Naive thymus-derived CD4-positive, alpha-beta T cell (primary cell): ENCODE measurements around the gene COG7. TPM values are rescaled to one million over a fixed set of nuclear protein-coding genes. Genes with fewer than 3 reads are reported as not detected.
"Not testable (repeated sequence)": the region's sequence is repeated elsewhere in the genome, so short reads cannot be mapped to it uniquely, and the experiment has no call there.

Experiments used
- ATAC-seq: fragments of 150-1000 bp; cut with Tn5 transposase; 2 replicates; pipeline ENCODE4 v1.10.0; 2021; ENCODE audit warnings: mild to moderate bottlenecking, moderate library complexity
- CTCF ChIA-PET: fragments of 350-600 bp; sonication (Branson Sonifier 250); formaldehyde crosslinking; loops from one replicate; lab custom pipeline; 2021; ENCODE audit warnings: antibody characterized with exemption; lab: Charles Lee
- POLR2A ChIA-PET: fragments of 350-600 bp; sonication (Branson Sonifier 250); formaldehyde crosslinking; loops from one replicate; lab custom pipeline; 2021; ENCODE audit warnings: antibody characterized with exemption, inconsistent platforms; lab: Charles Lee
- DNase-seq, 9 donors: peaks; one replicate each; pipeline versions ENCODE4 v3.0.0 to v3.0.0-alpha.2; 2020 to 2022; ENCODE audit warnings: mixed read lengths in 1 of 9
- H3K27ac ChIP-seq: one replicate; pipeline ENCODE4 v1.7.0; 2013; ENCODE audit warnings: mild to moderate bottlenecking, low read depth, low read length, moderate library complexity
- H3K27me3 ChIP-seq, 2 donors: one replicate each; pipeline ENCODE4 v1.7.0; 2013; ENCODE audit warnings: low read length in 2 of 2, mild to moderate bottlenecking in 2 of 2, moderate library complexity in 2 of 2; ENCODE audit not compliant: control insufficient read depth in 2 of 2, insufficient read depth in 2 of 2
- H3K36me3 ChIP-seq, 3 experiments: 1 replicate in 2 of 3; 2 replicates in 1 of 3; pipeline ENCODE4 v1.7.0; 2013; ENCODE audit warnings: low read length in 3 of 3, mild to moderate bottlenecking in 3 of 3, moderate library complexity in 1 of 3; ENCODE audit not compliant: insufficient read depth in 3 of 3, control insufficient read depth in 2 of 3
- H3K4me1 ChIP-seq, 2 donors: one replicate each; pipeline ENCODE4 v1.7.0; 2013; ENCODE audit warnings: low read length in 2 of 2, mild to moderate bottlenecking in 2 of 2, moderate library complexity in 1 of 2; ENCODE audit not compliant: control insufficient read depth in 2 of 2, insufficient read depth in 2 of 2
- H3K4me3 ChIP-seq: 2 replicates; pipeline ENCODE4 v1.7.0; 2013; ENCODE audit warnings: mild to moderate bottlenecking, low read length
- H3K9me3 ChIP-seq, 3 experiments: 1 replicate in 2 of 3; 2 replicates in 1 of 3; pipeline ENCODE4 v1.7.0; 2013; ENCODE audit warnings: low read length in 3 of 3; ENCODE audit not compliant: control insufficient read depth in 2 of 3
- H3K27ac Mint-ChIP-seq, 9 donors: one replicate each; pipeline ENCODE4 v1.8.0; 2020 to 2022; ENCODE audit warnings: mixed read lengths in 9 of 9, mild to moderate bottlenecking in 8 of 9, moderate library complexity in 5 of 9, inconsistent platforms in 2 of 9
- H3K27me3 Mint-ChIP-seq, 5 donors: one replicate each; pipeline ENCODE4 v1.8.0; 2021 to 2022; ENCODE audit warnings: mixed read lengths in 5 of 5, mild to moderate bottlenecking in 1 of 5
- H3K36me3 Mint-ChIP-seq, 5 donors: one replicate each; pipeline ENCODE4 v1.8.0; 2020 to 2022; ENCODE audit warnings: mixed read lengths in 5 of 5, mild to moderate bottlenecking in 3 of 5, inconsistent platforms in 1 of 5
- H3K4me1 Mint-ChIP-seq, 7 donors: one replicate each; pipeline ENCODE4 v1.8.0; 2020 to 2022; ENCODE audit warnings: mixed read lengths in 7 of 7, mild to moderate bottlenecking in 3 of 7, inconsistent platforms in 1 of 7
- H3K4me3 Mint-ChIP-seq, 10 donors: one replicate each; pipeline ENCODE4 v1.8.0; 2020 to 2022; ENCODE audit warnings: mild to moderate bottlenecking in 10 of 10, mixed read lengths in 10 of 10, moderate library complexity in 6 of 10, inconsistent platforms in 2 of 10
- H3K9me3 Mint-ChIP-seq, 11 donors: one replicate each; pipeline ENCODE4 v1.8.0; 2020 to 2022; ENCODE audit warnings: mixed read lengths in 11 of 11, mild to moderate bottlenecking in 4 of 11, inconsistent platforms in 1 of 11, moderate library complexity in 1 of 11
- intact Hi-C, 2 donors: fragments of 100-400 bp; cut with micrococcal nuclease; formaldehyde crosslinking; loops; one replicate each; pipeline ENCODE4 v1.15.1; 2023
- polyA plus RNA-seq, 2 donors: library from polyadenylated mRNA; unstranded; fragments of 300-500 nt; fragmentation: Illumina TruSeq; gene quantifications; one replicate each; pipeline ENCODE4 v1.2.3, GENCODE V29; 2021
- total RNA-seq, 6 experiments: library from RNA in 5 of 6; stranded (reverse) in 5 of 6; gene quantifications; 1 replicate in 5 of 6; 2 replicates in 1 of 6; pipeline ENCODE4 v1.2.3 and lab custom pipeline; 2021 to 2026

Gene COG7
- total and polyA plus RNA-seq, 7 experiments from 2014 or later = 9.6 to 28.4 (median 18.9) TPM

DNA sequence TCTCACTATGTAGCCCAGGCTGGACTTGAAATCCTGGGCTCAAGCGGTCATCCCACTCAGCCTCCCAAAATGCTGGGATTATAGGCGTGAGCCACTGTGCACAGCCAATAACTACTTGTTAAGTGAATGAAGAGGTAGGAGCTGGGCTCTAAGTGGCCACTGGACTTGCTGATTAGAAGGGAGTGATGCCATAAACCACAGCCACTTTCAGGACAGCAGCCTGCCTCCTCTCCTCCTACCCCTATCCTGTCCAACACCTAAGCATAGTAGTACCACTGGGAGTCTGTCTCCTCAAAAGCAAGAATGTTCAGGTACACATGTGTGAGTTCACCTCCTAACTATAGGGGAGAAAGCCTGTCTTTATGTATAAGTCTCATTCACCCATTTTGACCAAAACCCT lies 12.2 kb upstream of the COG7 start:
- H3K27ac ChIP-seq = no peak overlapping the region
- peak overlapping the region in 1 of 9 donors; percentile 22 for H3K27ac Mint-ChIP-seq
- no peaks in the 10 kb centered on the region for H3K4me1 Mint-ChIP-seq
- no peaks in the 10 kb centered on the region for H3K27me3 Mint-ChIP-seq
- H3K36me3 Mint-ChIP-seq = peaks cover 8 to 35% (median 12%) of the 10 kb centered on the region in 5 donors
- H3K4me3 ChIP-seq = no peak overlapping the region
- intact Hi-C loops = no loop called here
- ATAC-seq (no peak), DNase-seq (no peak)
- H3K27me3 ChIP-seq = no peaks in the 10 kb centered on the region
- H3K9me3 Mint-ChIP-seq = no peaks in the 10 kb centered on the region
- POLR2A ChIA-PET = no interaction called here
- no peak overlapping the region for H3K4me3 Mint-ChIP-seq
- peaks cover 8 to 44% (median 21%) of the 10 kb centered on the region in 3 experiments for H3K36me3 ChIP-seq
- CTCF ChIA-PET = no interaction called here
- no peaks in the 10 kb centered on the region for H3K9me3 ChIP-seq
- H3K4me1 ChIP-seq = no peaks in the 10 kb centered on the region

DNA sequence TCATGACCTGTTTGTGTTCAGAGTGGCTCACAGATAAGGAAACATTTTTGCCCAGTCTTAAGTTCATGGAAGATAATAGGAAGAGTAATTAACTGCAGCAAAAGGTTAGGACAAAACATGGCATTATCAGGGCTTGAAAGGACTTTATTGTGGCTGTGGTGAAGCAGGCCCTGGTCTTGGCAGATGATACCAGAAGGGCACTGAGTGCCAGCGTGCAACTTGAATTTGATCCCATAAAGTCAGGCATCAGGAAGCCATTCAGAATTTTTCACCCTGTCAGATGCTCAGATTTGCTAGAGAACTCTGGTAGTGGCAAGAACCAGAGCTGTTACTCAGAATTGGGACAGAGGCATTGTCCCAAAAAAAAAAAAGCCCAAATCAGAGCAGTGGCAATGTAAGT lies 11.2 kb upstream of the COG7 start:
- Mint-ChIP-seq H3K4me3 (no peak overlapping the region), H3K4me1 (no peaks in the 10 kb centered on the region), H3K36me3 (peaks cover 6 to 25% (median 9%) of the 10 kb centered on the region in 5 donors), H3K9me3 (no peaks in the 10 kb centered on the region), H3K27ac (peak overlapping the region in 3 of 9 donors; percentile 7 to 33 (median 10)), H3K27me3 (no peaks in the 10 kb centered on the region)
- intact Hi-C loops = no loop called here
- Histone ChIP-seq H3K9me3 (no peaks in the 10 kb centered on the region), H3K4me3 (no peak overlapping the region), H3K36me3 (peaks cover 8 to 34% (median 14%) of the 10 kb centered on the region in 3 experiments), H3K27me3 (no peaks in the 10 kb centered on the region), H3K27ac (no peak overlapping the region), H3K4me1 (no peaks in the 10 kb centered on the region)
- ChIA-PET CTCF (no interaction called here), POLR2A (no interaction called here)
- ATAC-seq (no peak), DNase-seq (no peak)

- DNase-seq, H3K4me3 ChIP-seq, ATAC-seq, H3K9me3 Mint-ChIP-seq, H3K27ac ChIP-seq, H3K4me3 Mint-ChIP-seq, H3K4me1 Mint-ChIP-seq, H3K9me3 ChIP-seq, H3K27me3 ChIP-seq, H3K4me1 ChIP-seq, H3K27me3 Mint-ChIP-seq, POLR2A ChIA-PET, intact Hi-C loops: not testable (repeated sequence)
- CTCF ChIA-PET = interaction anchor here (0.7 kb wide), 1 partner anchor 24 kb away, joined by 3 read pairs; no protein-coding TSS in a partner anchor
- H3K27ac Mint-ChIP-seq = peak overlapping the region in 1 of 9 donors; percentile 9
- peaks cover 4 to 18% (median 7%) of the 10 kb centered on the region in 5 donors for H3K36me3 Mint-ChIP-seq
- H3K36me3 ChIP-seq = peaks cover 7 to 24% (median 8%) of the 10 kb centered on the region in 3 experiments
Observed at GRCh38 chr16:23462994-23463393, 10.0 kb upstream of the COG7 start.

GRCh38 chr16:23453338-23454052 lies 506 bp upstream of the COG7 start:
- no peak for DNase-seq
- Histone ChIP-seq H3K4me3 (peak overlapping the region; percentile 92), H3K27ac (peak overlapping the region; percentile 78), H3K9me3 (no peaks in the 10 kb centered on the region), H3K4me1 (peaks cover 9 to 10% of the 10 kb centered on the region in 2 donors), H3K27me3 (no peaks in the 10 kb centered on the region), H3K36me3 (peaks cover 0 to 7% (median 0%) of the 10 kb centered on the region in 3 experiments)
- intact Hi-C loops = loop anchor here (1.0 to 5.0 kb wide), 7 partner anchors 19 to 1084 kb away; partner anchors contain the start of genes EARS2 (in 2 of the 2), UBFD1 (in 2 of the 2), DCTN5 (in 1 of the 2) and GGA2 (in 1 of the 2)
- H3K36me3 Mint-ChIP-seq = peaks cover 0 to 3% (median 0%) of the 10 kb centered on the region in 5 donors
- ATAC-seq = no peak
- peak overlapping the region; percentile 88 to 99 (median 93) for H3K4me3 Mint-ChIP-seq
- H3K27ac Mint-ChIP-seq = peak overlapping the region; percentile 87 to 96 (median 91)
- H3K27me3 Mint-ChIP-seq = no peaks in the 10 kb centered on the region
- ChIA-PET CTCF (interaction anchor here (1.6 kb wide), 1 partner anchor 17 kb away, joined by 5 read pairs; no protein-coding TSS in a partner anchor), POLR2A (interaction anchor here (0.6 to 2.1 kb wide), 4 partner anchors 57 to 1313 kb away, joined by 3 to 6 read pairs (median 4); partner anchors contain the start of gene GGA2)
- H3K9me3 Mint-ChIP-seq = peaks cover 0 to 1% (median 0%) of the 10 kb centered on the region in 11 donors
- peaks cover 26 to 38% (median 32%) of the 10 kb centered on the region in 7 donors for H3K4me1 Mint-ChIP-seq

- H3K27ac Mint-ChIP-seq = peak overlapping the region; percentile 87 to 96 (median 91)
- peaks cover 0 to 4% (median 0%) of the 10 kb centered on the region in 5 donors for H3K36me3 Mint-ChIP-seq
- Histone ChIP-seq H3K27ac (peak overlapping the region; percentile 78), H3K4me1 (peaks cover 9 to 10% of the 10 kb centered on the region in 2 donors), H3K4me3 (peak overlapping the region; percentile 92), H3K9me3 (no peaks in the 10 kb centered on the region), H3K27me3 (no peaks in the 10 kb centered on the region), H3K36me3 (peaks cover 0 to 7% (median 0%) of the 10 kb centered on the region in 3 experiments)
- H3K4me3 Mint-ChIP-seq = peak overlapping the region; percentile 88 to 99 (median 93)
- intact Hi-C loops = loop anchor here (2.0 to 5.0 kb wide), 5 partner anchors 17 to 1085 kb away; partner anchors contain the start of genes DCTN5 (in 1 of the 2), NDUFAB1 (in 1 of the 2), PALB2 (in 1 of the 2) and RBBP6 (in 1 of the 2)
- CTCF ChIA-PET = interaction anchor here (0.7 to 1.6 kb wide), 2 partner anchors 16 to 22 kb away, joined by 3 to 5 read pairs; no protein-coding TSS in a partner anchor
- H3K9me3 Mint-ChIP-seq = peaks cover 0 to 1% (median 0%) of the 10 kb centered on the region in 11 donors
- POLR2A ChIA-PET = interaction anchor here (0.6 to 2.1 kb wide), 4 partner anchors 10 to 58 kb away, joined by 3 to 6 read pairs (median 4); partner anchors contain the start of gene GGA2
- no peak for DNase-seq
- no peaks in the 10 kb centered on the region for H3K27me3 Mint-ChIP-seq
- no peak for ATAC-seq
- H3K4me1 Mint-ChIP-seq = peaks cover 27 to 44% (median 39%) of the 10 kb centered on the region in 7 donors
Observed at GRCh38 chr16:23452221-23452571, 793 bp downstream of the COG7 start.

DNA sequence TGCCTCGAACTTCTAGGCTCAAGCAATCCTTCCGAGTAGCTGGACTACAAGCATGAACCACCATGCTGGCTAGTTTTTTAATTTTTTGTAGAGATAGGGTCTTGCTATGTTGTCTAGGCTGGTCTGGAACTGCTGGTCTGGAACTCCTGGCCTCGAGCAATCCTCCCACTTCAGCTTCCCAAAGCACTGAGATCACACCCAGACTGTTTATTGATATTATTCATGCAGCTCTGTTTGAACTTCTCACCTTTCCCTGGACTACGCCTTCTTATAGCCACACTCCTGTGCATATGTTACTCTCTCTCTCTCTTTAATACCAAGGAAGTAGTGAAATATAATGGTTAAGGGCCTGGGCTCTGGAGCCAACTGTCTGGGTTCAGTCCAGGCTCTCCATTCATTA lies 4.6 kb downstream of the COG7 start:
- H3K27me3 ChIP-seq = no peaks in the 10 kb centered on the region
- Mint-ChIP-seq H3K9me3 (peaks cover 0 to 3% (median 0%) of the 10 kb centered on the region in 11 donors), H3K4me1 (peaks cover 30 to 42% (median 39%) of the 10 kb centered on the region in 7 donors), H3K36me3 (peaks cover 0 to 12% (median 3%) of the 10 kb centered on the region in 5 donors), H3K4me3 (no peak overlapping the region), H3K27ac (peak overlapping the region in 3 of 9 donors; percentile 4 to 49 (median 38)), H3K27me3 (no peaks in the 10 kb centered on the region)
- no peak overlapping the region for H3K4me3 ChIP-seq
- POLR2A ChIA-PET = no interaction called here
- H3K27ac ChIP-seq = no peak overlapping the region
- no peaks in the 10 kb centered on the region for H3K9me3 ChIP-seq
- CTCF ChIA-PET = interaction anchor here (1.0 kb wide), 2 partner anchors 12 to 14 kb away, joined by 3 read pairs; no protein-coding TSS in a partner anchor
- intact Hi-C loops = no loop called here
- H3K36me3 ChIP-seq = peaks cover 0 to 32% (median 0%) of the 10 kb centered on the region in 3 experiments
- DNase-seq (no peak), ATAC-seq (no peak)
- peaks cover 9 to 10% of the 10 kb centered on the region in 2 donors for H3K4me1 ChIP-seq
